Fibroblast of villous mesenchyme (primary cell): ENCODE data around the gene PRKCB. TPM values are rescaled to one million over a fixed set of nuclear protein-coding genes. Genes with fewer than 3 reads are reported as not detected.

ENCODE experiments used
- DNase-seq: peaks from one replicate; pipeline ENCODE4 v3.0.0-alpha.2; 2010; ENCODE audit warnings: low read depth
- H3K4me3 ChIP-seq: 2 replicates; pipeline ENCODE4 v1.5.1; 2011; ENCODE audit warnings: low read depth, mild to moderate bottlenecking, low read length
- total RNA-seq: library from RNA; depleted of rRNA; stranded (reverse); fragments of >200 nt; gene quantifications from 2 replicates; pipeline ENCODE4 v1.2.3, GENCODE V29; 2012
- TF ChIP-seq, protein P1 (sequence below): IDR thresholded peaks from 2 replicates; pipeline ENCODE4 v1.5.1; 2012; ENCODE audit warnings: low read depth, mild to moderate bottlenecking, low read length; ENCODE audit not compliant: insufficient read depth

The PRKCB gene
- total RNA-seq, 1 donor = not detected

- no peak overlapping the region for H3K4me3 ChIP-seq
- DNase-seq = no peak
- TF ChIP-seq, protein P1, sequence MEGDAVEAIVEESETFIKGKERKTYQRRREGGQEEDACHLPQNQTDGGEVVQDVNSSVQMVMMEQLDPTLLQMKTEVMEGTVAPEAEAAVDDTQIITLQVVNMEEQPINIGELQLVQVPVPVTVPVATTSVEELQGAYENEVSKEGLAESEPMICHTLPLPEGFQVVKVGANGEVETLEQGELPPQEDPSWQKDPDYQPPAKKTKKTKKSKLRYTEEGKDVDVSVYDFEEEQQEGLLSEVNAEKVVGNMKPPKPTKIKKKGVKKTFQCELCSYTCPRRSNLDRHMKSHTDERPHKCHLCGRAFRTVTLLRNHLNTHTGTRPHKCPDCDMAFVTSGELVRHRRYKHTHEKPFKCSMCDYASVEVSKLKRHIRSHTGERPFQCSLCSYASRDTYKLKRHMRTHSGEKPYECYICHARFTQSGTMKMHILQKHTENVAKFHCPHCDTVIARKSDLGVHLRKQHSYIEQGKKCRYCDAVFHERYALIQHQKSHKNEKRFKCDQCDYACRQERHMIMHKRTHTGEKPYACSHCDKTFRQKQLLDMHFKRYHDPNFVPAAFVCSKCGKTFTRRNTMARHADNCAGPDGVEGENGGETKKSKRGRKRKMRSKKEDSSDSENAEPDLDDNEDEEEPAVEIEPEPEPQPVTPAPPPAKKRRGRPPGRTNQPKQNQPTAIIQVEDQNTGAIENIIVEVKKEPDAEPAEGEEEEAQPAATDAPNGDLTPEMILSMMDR = no peak
Observed at GRCh38 chr16:24052329-24053098, 216.7 kb downstream of the PRKCB start.

GRCh38 chr16:24053099-24053946 is 217.5 kb downstream of the PRKCB start:
- TF ChIP-seq, protein P1 = no peak
- H3K4me3 ChIP-seq = no peak overlapping the region
- DNase-seq = no peak

- H3K4me3 ChIP-seq = no peak overlapping the region
- DNase-seq = no peak
- TF ChIP-seq, protein P1 = no peak
Observed at GRCh38 chr16:24054741-24055491, 219.1 kb downstream of the PRKCB start.

DNA sequence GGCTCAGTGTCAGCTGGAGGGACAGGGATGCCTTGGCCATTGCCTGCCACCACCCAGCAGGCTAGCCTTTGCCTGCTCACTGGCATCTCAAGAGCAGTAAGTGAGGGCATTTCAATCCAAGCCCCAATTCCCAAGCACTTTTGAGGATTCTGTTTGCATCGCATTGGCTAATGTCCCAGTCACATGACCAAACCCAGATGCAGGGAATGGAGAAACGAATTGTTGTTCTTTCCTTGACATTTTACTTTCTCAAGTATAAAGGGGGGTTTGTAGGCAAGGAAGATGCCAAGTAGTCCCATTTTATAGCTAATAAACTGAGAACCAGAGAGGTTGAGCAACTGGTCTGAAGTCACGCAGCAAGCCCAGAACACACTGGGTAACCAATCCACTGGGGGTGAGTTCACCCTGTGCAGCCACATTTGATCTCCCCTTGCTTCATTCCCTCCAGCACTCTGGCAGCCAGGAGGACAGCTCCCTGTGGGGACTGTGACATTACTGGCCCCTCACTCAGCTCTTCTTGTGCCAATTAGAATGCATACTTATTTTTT is 226.6 kb downstream of the PRKCB start:
- no peak overlapping the region for H3K4me3 ChIP-seq
- no peak for DNase-seq
- TF ChIP-seq, protein P1 = no peak

DNA sequence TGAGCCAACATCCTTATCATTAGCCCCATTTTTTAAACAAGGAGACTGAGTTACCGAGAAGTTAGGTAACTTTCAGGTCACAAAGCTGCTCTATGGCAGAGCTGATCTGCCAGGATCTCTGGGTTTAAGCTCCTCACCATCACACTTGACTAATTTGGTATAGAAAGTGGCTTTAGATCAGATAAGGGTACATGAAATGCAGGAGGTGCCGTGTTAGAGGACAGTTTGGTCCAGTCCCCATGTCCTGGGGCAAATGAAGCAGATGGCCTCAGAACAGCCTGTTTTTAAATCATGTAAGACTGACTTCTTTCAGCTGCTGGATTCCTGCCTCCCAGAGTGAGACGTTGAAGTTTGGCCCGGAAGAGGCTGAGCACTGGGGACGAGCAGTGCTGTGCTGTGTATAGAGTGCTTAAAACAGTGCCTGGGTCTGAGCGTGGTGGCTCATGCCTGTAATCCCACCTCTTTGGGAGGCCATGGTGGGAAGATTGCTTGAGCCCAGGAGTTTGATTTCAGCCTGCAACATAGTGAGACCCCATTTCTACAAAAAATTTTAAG is 233.3 kb downstream of the PRKCB start:
- no peak for DNase-seq
- TF ChIP-seq, protein P1 = no peak
- H3K4me3 ChIP-seq = no peak overlapping the region

GRCh38 chr16:24070851-24071250 is 235.1 kb downstream of the PRKCB start:
- no peak for DNase-seq

More at GRCh38 chr16:24070851-24071250, 235.1 kb downstream of the PRKCB start:
- H3K4me3 ChIP-seq = no peak overlapping the region
- TF ChIP-seq, protein P1 = peak; percentile 36
